LNCAP (cell line): ENCODE measurements around the gene PSAP.

Source experiments
- CTCF ChIP-seq: fragments of 450-650 bp; IDR thresholded peaks from 2 replicates; pipeline ENCODE4 v1.5.1; 2017; ENCODE audit warnings: mild to moderate bottlenecking

Gene PSAP

GRCh38 chr10:71767420-71768035 lies 83.5 kb downstream of the PSAP start:
- TF ChIP-seq CTCF = no peak

- no peak for TF ChIP-seq CTCF
Observed at GRCh38 chr10:71766717-71767419, 84.2 kb downstream of the PSAP start.
